Daoy (cell line): ENCODE measurements around the gene ARL6IP5. TPM values are rescaled to one million over a fixed set of nuclear protein-coding genes. Genes with fewer than 3 reads are reported as not detected.

Source experiments
- total RNA-seq: library from RNA; depleted of rRNA; stranded (reverse); fragments of >200 nt; shearing (Covaris generic); gene quantifications from 2 replicates; pipeline ENCODE4 v1.2.3, GENCODE V29; 2014; rRNA removed

ARL6IP5 gene
- total RNA-seq, 1 experiment from 2014 or later: 36.2 TPM

Other genes with a start within 250 kb of the ARL6IP5 start
- not detected in 2 replicates for gene TAFA4, start 152.4 kb upstream of the ARL6IP5 start, total RNA-seq
- gene EOGT, start 71.3 kb upstream of the ARL6IP5 start, total RNA-seq: 14.9 and 15.3 TPM in 2 replicates
- 11.0 and 19.3 TPM in 2 replicates for gene TMF1, start 32.6 kb upstream of the ARL6IP5 start, total RNA-seq
- gene UBA3, start 4.6 kb upstream of the ARL6IP5 start, total RNA-seq: 59.1 and 71.0 TPM in 2 replicates
- not detected in 2 replicates for gene LMOD3, start 37.7 kb downstream of the ARL6IP5 start, total RNA-seq